ENCODE data around the gene CDK2AP2.

- TF ChIP-seq CTCF (IDR thresholded peaks at IDR 0.05) (no peak), POLR2A (IDR thresholded peaks at IDR 0.05) (no peak)
Observed at GRCh38 chr11:67556244-67556643, 48.3 kb upstream of the CDK2AP2 start.

Data from body of pancreas (tissue), 4 donors.